HuH-7 (cell line): ENCODE results near the gene LRP1-AS.
"Not testable (repeated sequence)": the region's sequence is repeated elsewhere in the genome, so short reads cannot be mapped to it uniquely, and the experiment has no call there.

ENCODE experiments used
- DNase-seq: peaks from one replicate; pipeline ENCODE4 v3.0.0; 2011; ENCODE audit warnings: low spot score

Gene LRP1-AS

DNA sequence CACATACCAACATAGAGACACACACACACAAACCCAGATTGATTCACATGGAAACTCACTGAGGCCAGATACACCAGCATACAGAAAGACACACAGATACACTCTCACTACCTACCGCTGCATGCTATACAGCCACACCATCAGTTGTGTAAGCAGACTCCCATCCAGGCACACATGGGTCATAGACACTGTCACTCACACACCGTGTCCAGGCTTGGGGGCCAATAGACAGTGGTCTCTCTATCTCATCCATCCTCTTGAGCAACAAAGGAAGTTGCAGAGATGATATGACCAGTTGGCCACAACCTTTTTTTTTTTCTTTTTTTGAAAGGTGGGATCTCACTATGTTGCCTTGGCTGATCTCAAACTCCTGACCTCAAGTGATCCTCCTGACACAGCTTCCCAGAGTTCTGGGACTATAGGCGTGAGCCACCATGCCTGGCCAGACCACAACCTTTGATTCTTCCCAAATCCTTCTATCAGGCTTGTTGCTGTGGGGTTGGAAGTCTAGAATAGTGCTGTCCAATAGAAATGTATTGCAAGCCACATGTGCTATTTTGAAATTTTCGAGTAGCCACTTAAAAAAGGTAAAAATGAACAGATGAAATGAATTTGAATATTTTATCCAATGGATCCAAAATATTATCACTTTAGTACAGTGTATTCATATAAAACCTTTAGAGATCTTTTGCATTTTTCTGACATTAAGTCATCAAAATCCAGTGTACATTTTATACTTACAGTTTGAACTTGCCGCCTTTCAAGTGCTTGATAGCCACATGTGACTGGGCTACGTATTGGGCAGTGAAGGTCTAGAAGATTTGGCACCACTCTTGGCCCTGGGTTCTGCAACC lies 7.4 kb downstream of the LRP1-AS start:
- no peak for DNase-seq

DNA sequence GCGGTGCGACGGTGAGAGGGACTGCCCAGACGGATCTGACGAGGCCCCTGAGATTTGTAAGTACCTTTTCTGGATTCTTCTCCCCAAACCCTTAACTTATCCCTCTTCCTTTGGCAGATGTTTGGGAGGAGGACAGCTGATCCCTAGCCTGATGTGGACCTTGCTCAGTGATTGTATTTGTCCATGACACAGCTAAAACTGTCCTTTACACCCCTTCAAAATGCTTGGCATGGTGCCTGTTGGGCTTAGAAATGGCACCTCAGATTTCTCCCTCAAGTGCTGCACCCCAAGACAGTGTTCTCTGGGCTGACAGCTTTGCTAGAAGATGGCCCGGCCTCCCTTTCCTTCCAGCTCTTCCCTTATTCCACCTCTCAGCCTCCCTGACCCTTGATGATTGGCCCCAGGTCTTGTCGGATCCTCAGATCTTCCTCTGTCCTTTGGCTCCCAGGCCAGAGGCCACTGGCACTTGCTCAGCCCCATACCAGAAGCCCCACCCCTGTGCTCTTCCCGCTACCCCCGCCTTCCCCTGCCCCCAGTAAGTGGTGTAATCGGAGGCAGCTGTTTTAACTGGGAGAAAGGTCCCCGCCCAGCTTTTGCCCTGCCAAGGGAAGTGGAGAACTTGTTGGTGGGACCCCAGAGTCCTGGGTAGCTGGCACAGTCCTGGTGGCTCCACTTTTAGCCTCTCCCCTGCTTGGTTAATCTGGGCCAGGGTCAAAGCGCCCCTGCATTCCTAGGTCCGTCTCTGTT lies 8.7 kb downstream of the LRP1-AS start:
- DNase-seq: peak; percentile 85

DNA sequence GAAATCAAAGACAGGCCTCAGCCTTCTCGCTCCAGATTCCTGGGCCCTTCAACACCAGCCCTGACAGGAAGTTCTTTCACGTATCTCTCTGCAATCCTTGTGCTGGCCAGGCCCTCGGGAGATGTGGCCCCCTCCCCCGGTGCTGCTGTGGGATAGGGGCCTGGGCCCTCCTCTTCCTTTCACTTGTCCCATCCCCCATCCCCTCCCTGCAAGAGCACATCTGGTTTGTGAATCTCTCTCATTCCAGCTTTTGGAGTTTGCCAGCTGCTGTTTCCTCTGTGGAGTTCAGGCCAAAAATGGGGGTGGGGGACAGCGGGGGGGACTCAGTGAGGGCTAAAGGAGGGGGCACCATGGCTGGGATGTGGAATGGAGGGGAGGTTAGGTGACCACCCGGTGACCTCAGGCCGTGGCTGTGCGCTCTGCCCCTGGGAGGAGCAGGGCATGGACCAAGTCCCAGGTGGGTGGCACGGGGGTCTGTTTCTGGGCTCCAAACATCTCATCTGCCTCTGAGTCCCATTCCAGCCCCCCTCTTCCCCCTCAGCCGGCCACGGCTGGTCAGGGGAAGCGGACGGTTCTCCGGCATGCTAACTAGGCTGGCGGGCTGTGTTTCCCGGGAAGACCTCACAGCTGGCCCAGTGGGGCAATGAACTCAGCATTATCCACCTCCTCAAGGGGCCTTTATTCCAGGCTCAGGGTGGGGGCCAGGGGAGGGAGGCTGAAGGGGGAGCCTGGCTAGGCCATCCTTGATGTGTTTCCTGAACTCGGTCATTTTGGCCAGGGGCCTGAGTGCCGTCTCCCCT lies 11.7 kb downstream of the LRP1-AS start:
- DNase-seq: no peak

DNA sequence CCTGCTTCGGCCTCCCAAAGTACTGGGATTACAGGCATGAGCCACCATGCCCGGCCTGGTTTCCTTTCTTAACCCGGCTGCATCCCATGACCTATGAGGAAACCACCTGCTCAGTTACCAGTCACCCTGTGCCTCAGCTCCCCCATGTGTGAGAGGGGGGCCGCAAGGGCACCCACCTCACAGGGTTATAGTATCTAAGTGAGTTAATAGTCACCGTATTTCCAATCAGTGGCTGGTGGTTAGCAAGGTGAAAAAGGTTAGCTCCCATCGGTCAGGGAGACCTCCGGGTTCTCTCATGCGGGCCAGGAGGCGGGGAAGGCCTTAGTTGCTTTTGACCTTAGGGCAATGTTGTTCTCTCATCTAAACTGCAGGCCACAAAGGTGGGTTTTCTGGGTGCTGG lies 12.5 kb downstream of the LRP1-AS start:
- no peak for DNase-seq

DNA sequence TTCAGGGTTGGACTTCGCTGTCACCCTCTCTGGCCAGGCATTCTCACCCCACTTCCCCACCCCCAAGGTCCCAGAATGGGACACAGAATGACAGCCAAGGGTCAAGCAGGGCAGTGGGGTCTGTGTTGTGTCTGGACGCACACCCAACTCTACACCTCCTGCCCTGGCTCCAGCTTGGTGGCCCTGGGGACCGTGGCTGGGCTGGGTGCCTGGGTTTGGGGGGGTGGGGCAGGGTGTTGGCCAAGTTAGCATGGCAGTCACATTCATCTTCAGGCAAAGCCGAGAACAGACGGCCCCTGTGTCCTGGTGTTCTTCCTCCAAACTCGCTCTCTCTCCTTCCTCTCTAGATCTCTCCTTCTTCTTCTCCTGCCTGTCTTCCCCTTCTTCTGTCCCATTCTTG lies 13.5 kb downstream of the LRP1-AS start:
- DNase-seq: no peak

DNA sequence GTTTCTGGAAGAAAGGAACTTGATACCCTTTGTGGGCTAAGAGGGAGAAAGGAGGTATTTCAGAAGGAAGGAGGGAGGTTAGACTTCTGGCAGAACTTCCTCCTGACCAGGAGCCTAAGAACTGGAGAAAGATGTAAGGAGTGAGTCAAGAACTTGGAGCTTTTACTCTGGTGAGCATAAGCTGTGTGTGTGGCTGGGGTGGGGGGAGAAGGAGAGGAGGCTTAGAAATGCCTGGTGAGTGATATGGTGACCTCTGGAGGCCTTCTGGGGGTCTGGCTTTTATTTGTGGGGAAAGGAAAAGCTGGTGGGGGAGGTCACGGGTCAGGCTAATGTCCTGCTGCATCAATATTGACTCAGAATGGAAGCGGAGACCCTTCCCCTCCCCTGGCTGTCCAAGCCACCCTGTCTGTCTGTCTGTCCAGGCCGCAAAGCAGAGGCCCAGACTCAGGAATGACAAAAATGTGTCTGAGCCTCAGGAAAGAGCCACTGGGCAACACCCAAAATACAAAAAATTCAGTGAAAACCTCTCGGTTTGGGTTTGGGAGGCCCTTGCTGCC lies 14.3 kb downstream of the LRP1-AS start:
- DNase-seq: no peak

DNA sequence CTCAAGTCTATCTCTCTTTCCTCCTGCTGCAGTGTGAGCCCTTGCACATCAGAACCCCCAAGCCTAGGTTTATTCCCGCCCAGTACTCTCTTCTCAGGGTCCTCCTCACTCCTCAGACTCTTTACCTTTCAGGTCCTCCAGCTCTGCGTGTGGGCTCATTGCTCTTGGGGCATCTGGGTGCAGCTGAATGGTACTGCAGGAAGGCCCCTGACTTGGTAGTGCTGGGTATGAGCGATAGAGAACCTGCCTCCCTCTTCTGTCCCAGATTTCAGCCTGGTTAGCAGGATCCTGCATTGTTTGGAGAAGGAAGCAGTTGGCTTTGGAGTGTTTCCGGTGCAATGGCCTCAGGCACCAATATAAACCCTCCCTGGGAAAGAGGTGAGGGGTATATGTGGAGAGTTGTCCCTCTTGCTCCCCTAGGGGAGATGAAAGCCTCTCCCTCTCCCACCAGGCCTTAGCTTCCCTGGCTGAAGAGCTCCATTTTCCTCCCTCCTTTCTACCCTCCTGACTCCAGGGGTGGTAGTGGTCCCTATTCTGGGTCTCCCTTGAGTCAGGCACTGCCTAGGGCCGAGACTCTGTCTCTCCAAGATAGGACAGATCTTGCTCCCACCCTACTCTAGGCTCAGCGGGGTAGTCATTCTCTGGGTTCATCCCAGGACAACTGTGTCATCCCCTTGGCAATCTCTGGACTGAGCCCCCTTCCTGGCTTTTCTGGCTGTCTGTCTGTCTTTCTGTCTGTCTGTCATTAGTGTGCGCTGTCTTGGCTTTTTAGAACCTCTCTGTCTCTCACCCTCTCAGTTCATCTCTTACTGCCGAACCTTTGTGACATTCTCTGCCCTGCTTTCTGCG lies 15.3 kb downstream of the LRP1-AS start:
- DNase-seq: no peak

DNA sequence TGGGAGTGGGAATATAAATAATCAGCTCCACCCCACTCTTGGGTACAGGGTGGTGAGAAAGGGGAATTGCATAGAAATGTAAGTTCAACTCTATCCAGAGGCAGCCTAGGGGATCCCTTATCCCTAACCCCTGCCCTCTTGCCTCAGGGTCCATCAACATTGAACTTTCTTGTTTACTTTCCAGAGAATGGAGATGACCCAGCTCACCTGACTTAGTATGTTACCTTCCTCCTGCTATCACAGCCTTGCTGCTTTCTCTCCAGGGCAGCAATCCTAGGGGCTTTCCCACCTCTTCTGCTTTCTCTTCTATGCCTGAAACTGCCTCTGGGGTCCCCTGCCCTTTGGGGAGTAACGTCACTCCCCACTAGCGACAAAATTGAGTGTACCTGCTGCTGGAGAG lies 16.5 kb downstream of the LRP1-AS start:
- no peak for DNase-seq

DNA sequence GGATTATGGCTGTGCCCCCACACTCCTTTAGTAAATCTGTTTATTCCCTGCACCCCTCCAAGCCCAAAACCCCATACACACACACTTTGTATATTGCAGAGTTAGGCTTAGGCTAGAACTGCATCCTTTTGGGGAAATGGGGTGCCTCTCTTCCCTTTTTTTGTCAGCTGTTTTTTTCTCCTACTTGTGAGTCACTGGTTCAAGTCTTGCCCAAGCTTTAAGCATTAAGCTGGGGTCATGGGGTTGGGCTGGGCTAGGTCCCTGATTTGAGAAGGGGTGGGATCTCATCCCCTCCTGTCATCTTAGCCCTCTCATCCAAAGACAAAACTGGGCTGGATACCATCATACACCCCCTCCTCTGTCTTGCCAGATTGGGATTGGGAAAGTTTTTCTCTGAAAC lies 17.5 kb downstream of the LRP1-AS start:
- no peak for DNase-seq

DNA sequence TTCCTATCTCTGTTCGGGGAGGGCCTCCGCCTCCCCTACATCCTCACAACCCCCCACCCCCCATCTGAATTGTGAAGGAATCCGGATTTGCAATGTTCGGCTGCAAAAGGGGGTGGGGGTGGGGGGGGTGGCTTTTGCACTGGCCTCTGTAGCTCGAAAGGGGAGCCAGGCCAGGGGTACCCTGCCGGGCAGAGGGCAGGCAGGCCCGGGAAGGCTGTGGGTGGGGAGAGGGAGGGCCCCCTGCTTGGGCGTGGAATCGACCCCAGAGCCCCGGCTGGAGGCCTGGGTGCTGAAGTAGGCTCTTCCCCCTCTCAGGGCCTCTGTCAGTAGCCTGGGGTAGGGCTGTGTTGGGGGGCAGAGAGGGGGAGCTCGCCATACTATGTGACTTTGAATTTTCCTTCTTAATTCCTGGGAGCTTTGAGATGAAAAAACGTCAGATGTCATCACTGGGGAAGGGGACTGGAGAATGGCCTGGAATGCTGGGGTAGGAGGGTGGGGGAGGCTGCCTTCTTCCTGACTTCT lies 18.0 kb downstream of the LRP1-AS start:
- no peak for DNase-seq

DNA sequence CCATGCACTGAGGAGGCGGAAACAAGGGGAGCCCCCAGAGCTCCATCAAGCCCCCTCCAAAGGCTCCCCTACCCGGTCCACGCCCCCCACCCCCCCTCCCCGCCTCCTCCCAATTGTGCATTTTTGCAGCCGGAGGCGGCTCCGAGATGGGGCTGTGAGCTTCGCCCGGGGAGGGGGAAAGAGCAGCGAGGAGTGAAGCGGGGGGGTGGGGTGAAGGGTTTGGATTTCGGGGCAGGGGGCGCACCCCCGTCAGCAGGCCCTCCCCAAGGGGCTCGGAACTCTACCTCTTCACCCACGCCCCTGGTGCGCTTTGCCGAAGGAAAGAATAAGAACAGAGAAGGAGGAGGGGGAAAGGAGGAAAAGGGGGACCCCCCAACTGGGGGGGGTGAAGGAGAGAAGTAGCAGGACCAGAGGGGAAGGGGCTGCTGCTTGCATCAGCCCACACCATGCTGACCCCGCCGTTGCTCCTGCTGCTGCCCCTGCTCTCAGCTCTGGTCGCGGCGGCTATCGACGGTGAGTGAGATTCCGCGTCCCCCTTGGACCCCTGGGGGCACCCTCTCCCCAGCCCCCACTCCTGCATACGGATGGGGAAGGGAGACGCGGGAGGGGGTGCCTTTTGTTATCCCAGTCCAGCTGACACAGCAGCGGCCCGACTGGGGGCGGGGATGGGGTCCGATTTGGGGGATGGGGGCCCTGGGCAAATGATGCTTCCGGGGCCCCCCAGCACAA lies 18.7 kb downstream of the LRP1-AS start:
- DNase-seq: no peak

DNA sequence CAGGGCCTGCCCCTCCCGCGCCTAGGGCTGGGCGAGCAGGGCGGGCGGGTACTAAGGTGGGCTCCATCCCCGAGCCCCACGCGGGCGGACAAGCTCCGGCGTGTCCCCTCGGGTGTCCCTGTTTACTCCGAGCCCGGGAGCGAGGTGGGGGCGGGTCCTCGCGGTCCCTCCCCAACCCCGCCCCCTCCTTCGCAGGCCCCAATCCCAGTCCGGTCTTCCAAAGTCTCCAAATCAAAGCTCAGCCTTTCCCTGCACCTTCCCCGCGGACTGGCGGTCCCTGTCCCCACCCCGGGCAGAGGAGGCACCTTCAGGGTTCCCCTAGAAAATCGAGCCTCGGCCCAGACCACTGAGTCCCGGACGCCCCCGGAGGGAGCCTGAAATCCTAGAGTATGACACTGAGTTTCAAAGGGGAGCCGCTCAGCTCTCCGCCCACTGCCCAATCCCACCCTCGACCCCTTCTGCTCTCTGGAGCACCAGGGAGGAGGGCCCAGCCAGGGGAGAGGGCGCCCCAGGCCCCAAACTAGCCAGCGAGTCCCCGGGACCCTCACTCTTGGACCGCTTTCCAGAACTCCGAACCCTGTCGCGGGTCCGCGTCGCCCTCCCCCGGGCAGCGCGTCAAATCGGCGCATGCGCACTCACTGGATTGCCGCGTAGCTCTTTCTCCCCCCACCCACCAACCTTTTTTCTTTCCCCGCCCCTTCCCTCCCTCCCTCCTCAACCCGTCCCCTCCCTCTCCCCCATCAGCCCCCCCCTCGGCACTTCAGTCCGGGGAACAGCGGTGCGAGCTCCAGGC lies 19.5 kb downstream of the LRP1-AS start, which contains the start of gene LRP1:
LRP1 (plus strand) TSS at position 758 of the 793 bp plus-strand sequence. CDS start 482 bp downstream, outside the sequence.
- peak; percentile 89 for DNase-seq

DNA sequence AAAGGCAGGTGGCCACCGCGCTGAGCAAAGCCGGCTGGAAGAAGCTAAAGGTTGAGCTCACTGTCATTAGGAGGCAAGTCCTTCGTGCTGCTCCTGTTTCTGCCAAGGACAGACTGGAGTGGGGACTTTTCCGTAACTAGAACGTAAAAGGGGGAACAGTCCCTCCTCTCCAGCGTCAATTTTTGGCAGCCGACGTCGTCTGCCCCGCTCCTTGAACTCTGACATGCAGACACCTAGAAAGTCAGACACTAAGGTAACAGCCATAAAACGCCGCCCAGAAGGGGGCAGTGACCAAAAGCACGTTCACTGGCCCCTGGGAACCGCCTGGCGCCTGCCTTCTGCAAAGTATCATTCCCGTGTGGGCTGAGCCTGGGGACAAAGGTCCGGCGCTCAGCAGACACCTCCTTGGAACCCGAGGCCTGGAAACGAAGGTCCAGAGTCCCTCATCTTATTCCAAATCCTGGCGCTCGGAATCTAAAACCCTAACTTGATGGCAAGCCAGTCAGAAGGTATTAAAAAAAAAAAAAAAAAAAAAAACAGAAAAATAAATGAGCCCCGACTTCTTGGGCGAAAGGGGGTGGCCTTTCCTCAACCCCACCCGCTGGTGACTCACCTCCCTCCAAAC lies 20.2 kb downstream of the LRP1-AS start:
- DNase-seq: no peak

DNA sequence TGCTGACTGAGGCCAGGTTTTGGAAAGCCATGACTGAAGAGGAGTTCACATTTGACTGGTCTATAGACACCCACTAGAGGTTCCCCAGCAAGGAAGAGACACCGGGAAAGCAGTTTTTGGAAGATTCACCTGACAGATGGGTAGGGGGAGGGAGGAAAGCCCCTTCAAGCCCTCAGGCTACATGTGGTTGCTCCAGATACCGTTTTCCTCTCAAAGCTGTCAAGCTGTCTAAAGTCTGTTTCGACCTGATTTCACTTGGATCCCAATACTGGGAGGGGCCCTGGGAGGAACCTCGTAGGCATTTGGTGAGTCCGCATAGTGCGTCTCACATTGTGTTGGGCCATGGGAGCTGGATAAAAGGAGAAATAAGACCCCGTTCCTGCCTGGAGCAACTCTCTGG lies 20.9 kb downstream of the LRP1-AS start:
- DNase-seq: no peak

DNA sequence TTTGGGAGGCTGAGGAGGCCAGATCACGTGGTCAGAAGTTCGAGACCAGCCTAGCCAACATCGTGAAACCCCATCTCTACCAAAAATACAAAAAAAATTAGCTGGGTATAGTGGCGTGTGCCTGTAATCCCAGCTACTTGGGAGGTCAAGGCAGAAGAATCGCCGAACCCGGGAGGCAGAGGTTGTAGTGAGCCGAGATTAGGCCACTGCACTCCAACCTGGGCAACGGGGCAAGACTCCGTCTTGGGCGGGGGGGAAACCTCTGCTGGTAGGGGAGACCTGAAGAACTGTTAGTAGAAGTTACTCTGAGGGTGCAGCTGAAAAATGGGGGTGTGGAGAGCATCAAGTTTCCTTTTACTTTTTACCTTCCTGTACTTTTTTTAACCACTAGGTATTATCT lies 21.4 kb downstream of the LRP1-AS start:
- no peak for DNase-seq

DNA sequence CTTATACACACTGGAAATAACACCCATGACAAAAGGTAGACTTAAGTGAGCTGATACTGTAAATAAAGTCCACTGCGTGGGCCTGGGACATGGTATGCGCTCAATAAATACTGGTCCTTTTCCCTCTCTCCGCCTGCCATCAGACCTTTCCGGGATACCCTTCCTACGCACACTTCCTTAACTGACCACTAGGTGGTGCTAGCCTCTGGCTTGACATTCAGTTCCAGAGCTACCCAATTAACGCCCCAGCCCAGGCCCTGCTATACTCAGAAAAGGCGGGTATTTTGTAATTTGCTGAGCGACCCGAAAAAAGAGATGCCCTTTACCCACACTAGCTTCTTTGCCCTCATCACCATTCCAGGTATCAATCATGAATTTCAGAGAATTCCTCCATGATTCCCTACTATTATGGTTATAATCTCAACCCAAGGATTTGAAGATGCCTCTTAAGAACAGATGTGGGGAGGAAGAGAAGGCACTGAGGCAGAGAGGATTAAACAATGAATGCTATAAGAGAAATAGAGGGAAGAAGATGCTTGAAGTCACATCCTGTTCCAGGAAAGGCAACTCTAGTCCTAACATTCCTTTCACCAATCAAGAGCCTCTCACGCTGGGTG lies 23.1 kb downstream of the LRP1-AS start:
- peak; percentile 80 for DNase-seq

DNA sequence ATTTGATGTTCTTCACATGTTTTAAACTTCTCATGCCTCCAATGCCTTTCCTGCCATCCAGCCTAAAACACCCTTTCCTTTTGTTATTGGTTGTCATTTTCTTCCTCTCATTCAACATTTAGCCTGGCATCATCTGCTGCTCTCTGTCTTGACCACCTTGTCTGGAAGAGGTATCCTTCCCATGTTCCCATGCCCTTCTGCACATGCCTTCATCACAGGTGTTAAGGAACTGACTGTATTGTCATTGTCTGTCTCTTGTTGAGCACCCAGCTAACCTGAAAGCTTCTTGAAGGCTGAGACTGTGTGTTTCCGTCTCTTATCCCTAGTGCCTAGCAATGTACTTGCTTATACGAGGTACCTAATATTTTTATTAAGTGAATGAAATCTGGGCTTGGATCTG lies 23.6 kb downstream of the LRP1-AS start:
- no peak for DNase-seq

DNA sequence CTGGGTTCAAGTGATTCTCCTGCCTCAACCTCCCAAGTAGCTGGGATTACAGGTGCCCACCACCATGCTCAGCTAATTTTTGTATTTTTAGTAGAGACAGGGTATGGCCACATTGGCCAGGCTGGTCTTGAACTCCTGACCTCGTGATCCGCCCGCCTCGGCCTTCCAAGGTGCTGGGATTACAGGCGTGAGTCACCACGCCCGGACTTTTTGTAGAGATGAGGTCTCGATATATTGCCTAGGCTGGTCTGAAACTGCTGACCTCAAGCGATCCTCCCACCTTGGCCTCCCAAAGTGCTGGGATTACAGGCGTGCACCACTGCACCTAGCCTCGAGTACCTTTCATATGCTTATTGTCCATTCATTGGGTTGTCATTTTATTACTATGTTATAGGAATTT lies 26.7 kb downstream of the LRP1-AS start:
- not testable (repeated sequence) for DNase-seq
